ENCODE data around the gene BBS12. TPM values are rescaled to one million over a fixed set of nuclear protein-coding genes. Genes with fewer than 3 reads are reported as not detected.

The BBS12 gene
- total and polyA plus RNA-seq, 9 of the 15 experiments (the other 6 are each of a cell fraction or from before 2014, with no cell fraction given) = 2.7 to 6.5 (median 3.3) TPM

DNA sequence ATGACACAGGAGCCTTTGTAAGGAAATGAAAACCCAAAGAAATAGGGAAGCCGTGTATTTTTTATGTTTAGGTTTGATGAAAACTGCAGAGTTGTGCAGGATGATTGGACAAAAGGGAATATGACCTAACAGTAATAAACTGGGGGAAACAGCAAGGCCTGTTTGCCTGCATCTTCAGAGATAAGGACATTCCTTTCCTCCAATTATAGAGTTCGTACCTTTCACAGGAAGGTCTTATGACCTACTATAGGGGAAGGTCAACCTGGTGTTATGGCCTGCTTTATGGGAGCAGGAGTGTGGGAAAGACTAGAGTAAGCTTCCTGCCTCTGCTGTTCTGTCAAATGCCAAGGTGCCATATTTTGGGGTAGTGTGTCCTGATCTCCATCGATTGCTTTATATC lies 42.5 kb downstream of the BBS12 start (continued):
- TF ChIP-seq, protein P1, sequence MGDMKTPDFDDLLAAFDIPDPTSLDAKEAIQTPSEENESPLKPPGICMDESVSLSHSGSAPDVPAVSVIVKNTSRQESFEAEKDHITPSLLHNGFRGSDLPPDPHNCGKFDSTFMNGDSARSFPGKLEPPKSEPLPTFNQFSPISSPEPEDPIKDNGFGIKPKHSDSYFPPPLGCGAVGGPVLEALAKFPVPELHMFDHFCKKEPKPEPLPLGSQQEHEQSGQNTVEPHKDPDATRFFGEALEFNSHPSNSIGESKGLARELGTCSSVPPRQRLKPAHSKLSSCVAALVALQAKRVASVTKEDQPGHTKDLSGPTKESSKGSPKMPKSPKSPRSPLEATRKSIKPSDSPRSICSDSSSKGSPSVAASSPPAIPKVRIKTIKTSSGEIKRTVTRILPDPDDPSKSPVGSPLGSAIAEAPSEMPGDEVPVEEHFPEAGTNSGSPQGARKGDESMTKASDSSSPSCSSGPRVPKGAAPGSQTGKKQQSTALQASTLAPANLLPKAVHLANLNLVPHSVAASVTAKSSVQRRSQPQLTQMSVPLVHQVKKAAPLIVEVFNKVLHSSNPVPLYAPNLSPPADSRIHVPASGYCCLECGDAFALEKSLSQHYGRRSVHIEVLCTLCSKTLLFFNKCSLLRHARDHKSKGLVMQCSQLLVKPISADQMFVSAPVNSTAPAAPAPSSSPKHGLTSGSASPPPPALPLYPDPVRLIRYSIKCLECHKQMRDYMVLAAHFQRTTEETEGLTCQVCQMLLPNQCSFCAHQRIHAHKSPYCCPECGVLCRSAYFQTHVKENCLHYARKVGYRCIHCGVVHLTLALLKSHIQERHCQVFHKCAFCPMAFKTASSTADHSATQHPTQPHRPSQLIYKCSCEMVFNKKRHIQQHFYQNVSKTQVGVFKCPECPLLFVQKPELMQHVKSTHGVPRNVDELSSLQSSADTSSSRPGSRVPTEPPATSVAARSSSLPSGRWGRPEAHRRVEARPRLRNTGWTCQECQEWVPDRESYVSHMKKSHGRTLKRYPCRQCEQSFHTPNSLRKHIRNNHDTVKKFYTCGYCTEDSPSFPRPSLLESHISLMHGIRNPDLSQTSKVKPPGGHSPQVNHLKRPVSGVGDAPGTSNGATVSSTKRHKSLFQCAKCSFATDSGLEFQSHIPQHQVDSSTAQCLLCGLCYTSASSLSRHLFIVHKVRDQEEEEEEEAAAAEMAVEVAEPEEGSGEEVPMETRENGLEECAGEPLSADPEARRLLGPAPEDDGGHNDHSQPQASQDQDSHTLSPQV (IDR thresholded peaks at IDR 0.05) = 0 out of 2 replicates have a peak, but pooled peaks have one; percentile 31
- TF ChIP-seq HNRNPH1 (optimal IDR thresholded peaks at IDR 0.05; ENCODE audit: low read depth, low read length) (no peak), ZNF239 (CRISPR knock-in tag; IDR thresholded peaks at IDR 0.05) (no peak), ZNF696 (CRISPR knock-in tag; conservative IDR thresholded peaks at IDR 0.05) (no peak), ZNF584 (CRISPR knock-in tag; IDR thresholded peaks at IDR 0.05; ENCODE audit: low read depth) (no peak), SUPT5H (IDR thresholded peaks at IDR 0.05) (no peak), SREBF2 (CRISPR knock-in tag; IDR thresholded peaks at IDR 0.05) (no peak), SMARCB1 (IDR thresholded peaks at IDR 0.05; ENCODE audit: insufficient read length, low read depth) (no peak), EWSR1 (IDR thresholded peaks at IDR 0.05; ENCODE audit: borderline replicate concordance, low read depth, partially characterized antibody) (no peak), TEAD2 (tag; IDR thresholded peaks at IDR 0.05) (no peak), MED1 (CRISPR knock-in tag; IDR thresholded peaks at IDR 0.05; ENCODE audit: borderline replicate concordance) (no peak), ARHGAP35 (IDR thresholded peaks at IDR 0.05; ENCODE audit: partially characterized antibody) (no peak), CC2D1A (IDR thresholded peaks at IDR 0.05) (0 out of 2 replicates have a peak, but pooled peaks have one; percentile 17), RBM17 (IDR thresholded peaks at IDR 0.05; ENCODE audit: borderline replicate concordance, low read depth, low read length) (no peak), ZNF12 (CRISPR knock-in tag; IDR thresholded peaks at IDR 0.05) (no peak), ZNF780A (CRISPR knock-in tag; IDR thresholded peaks at IDR 0.05) (no peak), TBL1XR1 (IDR thresholded peaks at IDR 0.05; ENCODE audit: low read length in 2 of 2) (peak in 1 of 2 experiments; percentile 46; a peak in 1 of 4 replicates), ZC3H11A (IDR thresholded peaks at IDR 0.05; ENCODE audit: low read depth, low read length) (no peak), MAFG (tag; conservative IDR thresholded peaks at IDR 0.05) (no peak; the same call in 1 of the 2 replicates), MCM3 (IDR thresholded peaks at IDR 0.05) (no peak), HDAC6 (IDR thresholded peaks at IDR 0.05; ENCODE audit: low read depth, low read length) (no peak), MBD2 (IDR thresholded peaks at IDR 0.05; ENCODE audit: borderline replicate concordance, low read depth) (no peak)
- TF ChIP-seq, protein P2, sequence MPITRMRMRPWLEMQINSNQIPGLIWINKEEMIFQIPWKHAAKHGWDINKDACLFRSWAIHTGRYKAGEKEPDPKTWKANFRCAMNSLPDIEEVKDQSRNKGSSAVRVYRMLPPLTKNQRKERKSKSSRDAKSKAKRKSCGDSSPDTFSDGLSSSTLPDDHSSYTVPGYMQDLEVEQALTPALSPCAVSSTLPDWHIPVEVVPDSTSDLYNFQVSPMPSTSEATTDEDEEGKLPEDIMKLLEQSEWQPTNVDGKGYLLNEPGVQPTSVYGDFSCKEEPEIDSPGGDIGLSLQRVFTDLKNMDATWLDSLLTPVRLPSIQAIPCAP (CRISPR knock-in tag; IDR thresholded peaks at IDR 0.05; ENCODE audit: borderline replicate concordance) = no peak
- TF ChIP-seq, protein P3, sequence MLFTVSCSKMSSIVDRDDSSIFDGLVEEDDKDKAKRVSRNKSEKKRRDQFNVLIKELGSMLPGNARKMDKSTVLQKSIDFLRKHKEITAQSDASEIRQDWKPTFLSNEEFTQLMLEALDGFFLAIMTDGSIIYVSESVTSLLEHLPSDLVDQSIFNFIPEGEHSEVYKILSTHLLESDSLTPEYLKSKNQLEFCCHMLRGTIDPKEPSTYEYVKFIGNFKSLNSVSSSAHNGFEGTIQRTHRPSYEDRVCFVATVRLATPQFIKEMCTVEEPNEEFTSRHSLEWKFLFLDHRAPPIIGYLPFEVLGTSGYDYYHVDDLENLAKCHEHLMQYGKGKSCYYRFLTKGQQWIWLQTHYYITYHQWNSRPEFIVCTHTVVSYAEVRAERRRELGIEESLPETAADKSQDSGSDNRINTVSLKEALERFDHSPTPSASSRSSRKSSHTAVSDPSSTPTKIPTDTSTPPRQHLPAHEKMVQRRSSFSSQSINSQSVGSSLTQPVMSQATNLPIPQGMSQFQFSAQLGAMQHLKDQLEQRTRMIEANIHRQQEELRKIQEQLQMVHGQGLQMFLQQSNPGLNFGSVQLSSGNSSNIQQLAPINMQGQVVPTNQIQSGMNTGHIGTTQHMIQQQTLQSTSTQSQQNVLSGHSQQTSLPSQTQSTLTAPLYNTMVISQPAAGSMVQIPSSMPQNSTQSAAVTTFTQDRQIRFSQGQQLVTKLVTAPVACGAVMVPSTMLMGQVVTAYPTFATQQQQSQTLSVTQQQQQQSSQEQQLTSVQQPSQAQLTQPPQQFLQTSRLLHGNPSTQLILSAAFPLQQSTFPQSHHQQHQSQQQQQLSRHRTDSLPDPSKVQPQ (CRISPR knock-in tag; IDR thresholded peaks at IDR 0.05; ENCODE audit: borderline replicate concordance) = no peak

Measured in K562 (cell line).